ENCODE results near the gene SLC35A1. TPM values are rescaled to one million over a fixed set of nuclear protein-coding genes. Genes with fewer than 3 reads are reported as not detected.

SLC35A1 gene
- total RNA-seq, 1 experiment from 2014 or later, result 16.0 TPM

- no peak for DNase-seq (ENCODE audit: low read depth)
- in situ Hi-C loops (cut with HindIII; ENCODE audit: low pct_unique_long_range_greater_than_20kb, low sequenced_read_pairs), result no loop called here
Observed at GRCh38 chr6:87504441-87504840, 31.7 kb downstream of the SLC35A1 start.

- DNase-seq (ENCODE audit: low read depth), result no peak
- in situ Hi-C loops (cut with HindIII; ENCODE audit: low pct_unique_long_range_greater_than_20kb, low sequenced_read_pairs), result no loop called here
Observed at GRCh38 chr6:87514831-87515230, 42.1 kb downstream of the SLC35A1 start.

DNA sequence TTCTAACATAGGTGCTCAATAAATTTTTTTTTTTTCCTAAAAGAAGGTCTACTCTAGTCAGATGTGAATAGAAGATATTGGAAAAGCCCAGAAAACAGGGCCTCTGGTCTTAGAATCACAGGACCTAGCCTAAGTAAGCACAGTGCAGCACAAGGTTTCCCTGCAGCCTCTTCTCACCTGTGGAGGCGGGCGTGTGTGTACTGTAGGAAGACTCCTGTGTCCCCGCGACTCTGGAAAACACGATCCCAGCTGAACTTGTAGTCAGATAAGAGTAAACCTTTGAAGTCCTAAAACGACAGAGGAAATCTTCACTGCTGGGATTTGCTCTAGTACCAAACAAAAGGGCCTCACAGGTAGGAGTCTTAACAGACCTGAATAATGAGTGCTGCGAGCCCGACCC is 45.7 kb downstream of the SLC35A1 start:
- DNase-seq (ENCODE audit: low read depth), result no peak
- in situ Hi-C loops (cut with HindIII; ENCODE audit: low pct_unique_long_range_greater_than_20kb, low sequenced_read_pairs), result no loop called here

- in situ Hi-C loops (cut with HindIII; ENCODE audit: low pct_unique_long_range_greater_than_20kb, low sequenced_read_pairs), result no loop called here
- no peak for DNase-seq (ENCODE audit: low read depth)
Observed at GRCh38 chr6:87522686-87523085, 49.9 kb downstream of the SLC35A1 start.

- in situ Hi-C loops (cut with HindIII; ENCODE audit: low pct_unique_long_range_greater_than_20kb, low sequenced_read_pairs), result no loop called here
- no peak for DNase-seq (ENCODE audit: low read depth)
Observed at GRCh38 chr6:87529221-87529620, 56.4 kb downstream of the SLC35A1 start.

GRCh38 chr6:87534377-87535047 is 61.7 kb downstream of the SLC35A1 start:
- no peak for DNase-seq (ENCODE audit: low read depth)
- in situ Hi-C loops (cut with HindIII; ENCODE audit: low pct_unique_long_range_greater_than_20kb, low sequenced_read_pairs), result loop anchor here (5.0 kb wide), 1 partner anchor 47 kb away; no protein-coding TSS in a partner anchor

GRCh38 chr6:87538510-87539260 is 65.9 kb downstream of the SLC35A1 start:
- in situ Hi-C loops (cut with HindIII; ENCODE audit: low pct_unique_long_range_greater_than_20kb, low sequenced_read_pairs), result no loop called here
- DNase-seq (ENCODE audit: low read depth), result no peak

GRCh38 chr6:87539554-87539953 is 66.8 kb downstream of the SLC35A1 start:
- in situ Hi-C loops (cut with HindIII; ENCODE audit: low pct_unique_long_range_greater_than_20kb, low sequenced_read_pairs), result no loop called here
- no peak for DNase-seq (ENCODE audit: low read depth)

DNA sequence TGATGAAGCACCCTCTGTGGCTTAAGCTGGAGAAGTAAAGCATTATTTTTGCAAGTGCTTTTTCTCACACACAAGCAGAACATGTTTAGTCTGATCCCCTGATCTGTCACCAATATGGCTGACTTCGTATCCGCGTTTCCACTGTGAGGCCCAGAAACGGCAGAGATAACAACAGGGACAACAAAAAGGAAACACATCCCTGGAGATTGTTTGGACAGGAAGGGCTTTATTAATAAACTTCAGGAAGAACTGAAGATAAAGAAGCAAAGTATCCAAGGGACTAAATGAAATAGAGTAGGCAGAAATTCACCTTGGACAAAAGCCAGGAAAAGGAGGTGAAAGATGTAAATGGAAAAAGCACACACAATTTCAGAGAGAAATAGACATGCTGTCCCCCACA is 67.8 kb downstream of the SLC35A1 start:
- DNase-seq (ENCODE audit: low read depth), result no peak
- in situ Hi-C loops (cut with HindIII; ENCODE audit: low pct_unique_long_range_greater_than_20kb, low sequenced_read_pairs), result no loop called here

DNA sequence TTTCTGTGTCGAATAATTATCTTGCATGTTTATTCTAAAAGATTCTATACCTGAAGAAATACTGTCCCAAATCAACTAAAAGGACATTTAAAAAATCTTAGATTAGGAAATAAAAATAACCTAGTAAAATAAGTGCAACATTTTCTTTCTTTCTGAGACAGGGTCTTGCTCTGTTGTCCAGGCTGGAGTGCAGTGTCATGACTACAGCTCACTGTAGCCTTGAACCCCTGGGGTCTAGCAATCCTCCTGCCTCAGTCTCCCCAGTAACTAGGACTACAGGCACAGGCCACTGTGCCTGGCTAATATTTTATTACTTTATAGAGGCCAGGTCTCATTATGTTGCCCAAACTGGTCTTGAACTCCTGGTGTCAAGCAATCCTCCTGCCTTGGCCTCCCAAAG is 68.3 kb downstream of the SLC35A1 start:
- no peak for DNase-seq (ENCODE audit: low read depth)
- in situ Hi-C loops (cut with HindIII; ENCODE audit: low pct_unique_long_range_greater_than_20kb, low sequenced_read_pairs), result no loop called here

DNA sequence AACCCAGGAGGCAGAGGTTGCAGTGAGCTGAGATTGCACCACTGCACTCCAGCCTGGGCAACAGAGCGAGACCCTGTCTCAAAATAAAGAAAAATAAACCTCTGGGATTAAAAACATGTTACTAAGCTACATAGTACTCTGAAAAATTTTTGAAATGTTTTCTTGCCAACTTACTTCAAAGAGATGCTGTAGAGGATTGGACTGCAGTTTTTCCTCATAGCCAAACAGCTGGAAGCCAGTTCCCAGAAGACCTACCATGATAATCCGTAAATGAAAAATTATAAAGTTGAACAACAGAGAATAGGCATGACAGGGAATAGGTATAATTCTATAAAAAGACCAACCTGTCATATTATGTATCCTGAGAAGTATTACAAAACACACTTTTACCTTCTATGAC is 69.0 kb downstream of the SLC35A1 start:
- in situ Hi-C loops (cut with HindIII; ENCODE audit: low pct_unique_long_range_greater_than_20kb, low sequenced_read_pairs), result no loop called here
- DNase-seq (ENCODE audit: low read depth), result no peak

- no peak for DNase-seq (ENCODE audit: low read depth)
- in situ Hi-C loops (cut with HindIII; ENCODE audit: low pct_unique_long_range_greater_than_20kb, low sequenced_read_pairs), result no loop called here
Observed at GRCh38 chr6:87543696-87544473, 71.1 kb downstream of the SLC35A1 start.

DNA sequence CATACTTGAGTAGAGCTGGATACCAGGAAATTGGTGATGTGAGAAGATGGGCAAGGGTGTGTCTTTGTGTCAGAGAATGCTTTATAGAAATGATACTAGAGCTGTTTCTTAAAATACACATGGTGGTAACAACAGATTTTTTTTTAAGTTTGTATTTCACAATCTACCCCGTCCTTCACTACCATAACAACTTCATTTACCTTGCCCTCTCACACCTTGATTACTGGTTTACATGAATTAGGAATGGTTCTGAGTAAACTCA is 71.6 kb downstream of the SLC35A1 start:
- DNase-seq (ENCODE audit: low read depth), result no peak
- in situ Hi-C loops (cut with HindIII; ENCODE audit: low pct_unique_long_range_greater_than_20kb, low sequenced_read_pairs), result no loop called here

- DNase-seq (ENCODE audit: low read depth), result no peak
- in situ Hi-C loops (cut with HindIII; ENCODE audit: low pct_unique_long_range_greater_than_20kb, low sequenced_read_pairs), result no loop called here
Observed at GRCh38 chr6:87551799-87552198, 79.0 kb downstream of the SLC35A1 start.

DNA sequence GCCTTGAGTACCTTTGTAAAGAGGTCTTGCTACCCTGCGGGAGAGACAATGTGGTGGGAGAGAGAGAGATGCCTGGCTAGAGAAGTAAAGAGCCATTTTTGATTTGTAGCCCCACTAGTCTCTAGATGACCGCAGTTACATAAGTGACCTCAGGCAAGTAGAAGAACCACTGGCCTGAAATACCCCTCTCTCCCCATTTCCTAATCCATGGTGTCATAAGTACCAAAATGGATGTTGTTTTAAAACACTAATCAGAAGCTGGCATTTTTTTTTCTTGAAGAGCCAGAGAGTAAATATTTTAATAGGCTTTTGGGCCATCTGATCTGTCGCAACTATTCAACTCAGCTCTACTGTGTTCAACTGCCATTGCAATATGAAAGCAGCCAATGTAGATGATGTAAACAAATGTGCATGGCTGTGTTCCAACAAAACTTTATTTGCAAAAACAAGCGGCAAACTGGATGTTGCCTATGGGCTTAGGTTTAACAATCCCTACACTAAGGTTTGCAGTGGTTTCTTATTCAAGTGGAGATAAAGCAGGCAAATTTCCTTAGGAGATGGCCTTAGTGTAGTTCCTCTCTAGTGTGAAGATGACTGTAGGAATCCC is 80.5 kb downstream of the SLC35A1 start:
- in situ Hi-C loops (cut with HindIII; ENCODE audit: low pct_unique_long_range_greater_than_20kb, low sequenced_read_pairs), result no loop called here

GRCh38 chr6:87555506-87555905 is 82.7 kb downstream of the SLC35A1 start:
- in situ Hi-C loops (cut with HindIII; ENCODE audit: low pct_unique_long_range_greater_than_20kb, low sequenced_read_pairs), result no loop called here
- no peak for DNase-seq (ENCODE audit: low read depth)

More for the DNA sequence above, 80.5 kb downstream of the SLC35A1 start:
- DNase-seq (ENCODE audit: low read depth), result no peak

DNA sequence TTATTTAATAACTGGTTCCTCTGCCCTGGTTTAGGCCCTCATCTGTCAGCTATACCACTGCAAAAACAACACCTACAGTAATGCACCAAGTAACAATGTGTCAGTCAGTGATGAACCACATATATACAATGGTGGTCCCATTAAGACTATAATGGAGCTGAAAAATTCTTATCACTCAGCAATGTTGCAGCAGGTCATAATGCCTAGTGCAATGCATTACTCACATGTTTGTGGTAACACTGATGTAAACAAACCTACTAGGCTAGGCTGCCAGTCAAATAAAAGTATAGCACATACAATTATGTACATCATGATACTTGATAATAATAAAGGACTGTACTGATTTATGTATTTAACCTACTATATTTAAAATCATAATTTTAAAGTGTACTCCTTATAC is 85.7 kb downstream of the SLC35A1 start:
- no peak for DNase-seq (ENCODE audit: low read depth)
- in situ Hi-C loops (cut with HindIII; ENCODE audit: low pct_unique_long_range_greater_than_20kb, low sequenced_read_pairs), result no loop called here

DNA sequence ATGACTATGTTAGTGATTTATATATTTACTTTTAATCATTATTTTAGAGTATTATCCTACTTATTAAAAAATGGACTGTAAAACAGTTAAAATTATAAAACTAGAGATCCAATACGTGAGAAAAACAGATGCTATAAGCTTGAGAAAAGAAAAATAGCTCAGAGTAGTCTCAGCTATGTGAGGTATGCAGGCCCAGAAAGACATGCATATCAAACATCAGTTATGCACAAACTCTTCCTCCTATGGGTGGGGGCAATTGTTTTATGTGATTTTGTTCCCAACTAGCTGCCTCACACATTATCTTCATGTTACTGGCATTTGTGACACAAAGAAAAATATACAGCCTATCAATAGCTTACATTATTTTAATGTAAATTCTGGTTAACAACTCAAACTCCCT is 88.2 kb downstream of the SLC35A1 start:
- no peak for DNase-seq (ENCODE audit: low read depth)
- in situ Hi-C loops (cut with HindIII; ENCODE audit: low pct_unique_long_range_greater_than_20kb, low sequenced_read_pairs), result no loop called here

Data from Caki2 (cell line).